Activated CD4-positive, CD25-positive, alpha-beta regulatory T cell (primary cell): ENCODE measurements around the gene DCLRE1B.
A peak's percentile ranks its signal among the peaks of the same experiment; 100 is the strongest.

ENCODE experiments used
- DNase-seq, 4 experiments: peaks; one replicate each; lab custom pipeline; 2025; lab: John Stamatoyannopoulos, UW

Gene DCLRE1B

GRCh38 chr1:113904674-113905434, at the start of gene DCLRE1B, which contains the start of gene AP4B1:
TSS of gene DCLRE1B (plus strand) at chr1:113905326. CDS start at chr1:113905587, 261 bp downstream.
TSS of gene AP4B1 (minus strand) at chr1:113904799. CDS start at chr1:113904717, 82 bp downstream.
- DNase-seq = peak; percentile 84 to 94 (median 92)

GRCh38 chr1:113855630-113856400, 49.3 kb upstream of the DCLRE1B start:
- DNase-seq = no peak

- DNase-seq = no peak
Observed at GRCh38 chr1:113856401-113856790, 48.7 kb upstream of the DCLRE1B start.

DNA sequence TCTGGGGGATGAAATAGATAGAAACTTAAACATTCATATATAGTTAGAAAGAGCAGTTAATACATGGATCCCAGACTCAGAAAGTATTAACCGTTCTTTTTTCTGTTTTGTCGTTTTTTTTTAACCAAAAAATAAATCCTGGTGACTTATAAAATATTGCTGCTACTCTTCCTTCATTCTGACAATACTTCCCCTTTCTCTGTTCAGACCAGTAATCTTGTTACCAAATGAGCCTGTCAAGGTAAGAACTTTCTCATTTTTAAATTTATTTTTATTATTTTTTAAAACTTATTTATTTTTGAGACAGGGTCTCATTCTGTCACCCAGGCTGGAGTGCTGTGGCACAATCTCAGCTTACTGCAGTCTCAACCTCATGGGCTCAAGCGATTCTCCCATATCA, 47.4 kb upstream of the DCLRE1B start:
- DNase-seq = no peak

GRCh38 chr1:113858418-113858817, 46.7 kb upstream of the DCLRE1B start:
- DNase-seq = no peak

- DNase-seq = no peak
Observed at GRCh38 chr1:113858982-113859381, 46.1 kb upstream of the DCLRE1B start.

DNA sequence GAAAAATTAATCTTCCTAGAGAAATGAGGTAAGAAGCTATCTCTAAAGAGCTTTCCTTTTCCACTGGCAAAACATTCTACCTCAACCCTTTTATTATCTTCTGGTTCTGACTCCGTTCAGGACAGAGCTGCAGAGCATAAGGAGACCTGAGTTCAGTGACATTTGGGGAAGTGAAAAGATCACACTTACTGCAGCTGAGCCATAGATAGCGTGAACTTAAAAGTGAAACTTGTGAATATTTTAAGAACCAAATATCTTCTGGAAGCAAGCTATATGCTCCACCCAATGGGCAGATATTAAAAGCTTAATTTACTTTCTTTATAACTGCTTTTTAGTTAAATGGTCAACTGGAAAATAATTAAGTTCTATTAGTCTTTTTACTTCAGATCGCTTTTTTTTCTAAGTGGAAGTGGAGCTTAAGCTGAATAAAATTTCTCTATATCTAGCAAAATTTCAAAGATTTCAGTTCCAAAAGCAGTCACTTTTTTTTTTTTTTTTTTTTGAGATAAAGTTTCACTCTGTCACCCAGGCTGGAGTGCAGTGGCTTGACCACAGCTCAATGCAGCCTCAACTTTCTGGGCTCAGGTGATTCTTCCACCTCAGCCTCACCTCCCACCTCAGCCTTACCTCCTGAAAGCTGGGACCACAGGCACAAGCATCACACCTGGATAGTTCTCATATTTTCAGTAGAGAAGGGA, 45.5 kb upstream of the DCLRE1B start:
- no peak for DNase-seq

DNA sequence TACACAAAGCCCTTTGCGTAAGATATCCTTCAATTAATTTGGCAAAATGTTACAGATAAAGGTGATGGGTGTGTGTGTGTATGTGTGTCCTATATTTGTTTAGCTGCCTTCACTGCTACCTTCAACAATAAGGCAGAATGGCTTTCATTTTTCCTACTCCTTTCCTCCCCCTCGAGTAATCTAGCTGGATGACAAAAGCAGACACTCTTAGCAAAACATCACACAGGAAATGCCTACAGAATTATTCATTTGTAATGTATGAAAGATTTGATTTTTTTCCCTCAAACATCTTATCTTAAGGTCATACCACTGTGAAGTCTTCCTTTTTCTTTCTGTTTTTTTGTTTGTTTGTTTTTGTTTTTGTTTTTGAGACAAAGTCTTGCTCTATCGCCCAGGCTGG, 44.2 kb upstream of the DCLRE1B start:
- DNase-seq = no peak

DNA sequence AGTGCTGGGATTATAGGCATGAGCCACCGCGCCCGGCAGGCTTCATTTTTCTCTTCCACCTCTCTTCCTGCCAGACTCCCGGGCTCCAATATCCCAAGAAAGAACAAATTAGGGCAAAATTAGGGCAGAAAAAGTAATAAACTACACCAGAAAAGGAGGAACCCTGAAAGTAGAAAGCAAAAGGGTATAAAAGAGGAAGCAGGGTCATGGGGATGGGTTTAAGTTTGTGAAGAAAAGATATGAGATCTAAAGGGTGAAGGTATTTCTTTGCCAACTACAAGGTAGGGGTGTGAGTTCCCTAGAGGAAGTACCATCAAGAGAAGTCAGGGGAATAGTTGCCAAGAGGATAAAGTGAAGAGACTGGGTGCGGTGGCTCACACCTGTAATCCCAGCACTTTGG, 43.5 kb upstream of the DCLRE1B start:
- no peak for DNase-seq

GRCh38 chr1:113868387-113869083, 36.6 kb upstream of the DCLRE1B start:
- no peak for DNase-seq

DNA sequence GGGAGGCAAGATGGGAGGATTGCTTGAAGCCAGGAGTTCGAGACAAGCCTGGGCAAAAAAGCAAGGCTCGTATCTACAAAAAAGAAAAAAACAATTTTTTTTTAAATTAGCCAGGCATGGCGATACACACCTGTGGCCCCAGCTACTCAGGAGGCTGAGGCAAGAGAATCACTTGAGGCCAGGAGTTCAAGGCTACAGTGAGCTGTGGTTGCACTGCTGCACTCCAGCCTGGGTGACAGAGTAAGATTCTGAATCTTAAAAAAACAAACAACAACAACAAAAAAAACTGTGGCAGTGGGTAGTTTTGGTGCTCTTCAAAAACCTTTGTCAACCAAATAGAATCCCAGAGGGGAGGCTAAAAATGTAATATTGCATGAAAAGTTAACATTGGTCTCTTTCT, 34.3 kb upstream of the DCLRE1B start:
- DNase-seq = no peak

GRCh38 chr1:113871597-113872113, 33.5 kb upstream of the DCLRE1B start, which contains the start of gene PTPN22:
TSS of gene PTPN22 (minus strand) at chr1:113871712.
- peak; percentile 19 to 61 (median 57) for DNase-seq

DNA sequence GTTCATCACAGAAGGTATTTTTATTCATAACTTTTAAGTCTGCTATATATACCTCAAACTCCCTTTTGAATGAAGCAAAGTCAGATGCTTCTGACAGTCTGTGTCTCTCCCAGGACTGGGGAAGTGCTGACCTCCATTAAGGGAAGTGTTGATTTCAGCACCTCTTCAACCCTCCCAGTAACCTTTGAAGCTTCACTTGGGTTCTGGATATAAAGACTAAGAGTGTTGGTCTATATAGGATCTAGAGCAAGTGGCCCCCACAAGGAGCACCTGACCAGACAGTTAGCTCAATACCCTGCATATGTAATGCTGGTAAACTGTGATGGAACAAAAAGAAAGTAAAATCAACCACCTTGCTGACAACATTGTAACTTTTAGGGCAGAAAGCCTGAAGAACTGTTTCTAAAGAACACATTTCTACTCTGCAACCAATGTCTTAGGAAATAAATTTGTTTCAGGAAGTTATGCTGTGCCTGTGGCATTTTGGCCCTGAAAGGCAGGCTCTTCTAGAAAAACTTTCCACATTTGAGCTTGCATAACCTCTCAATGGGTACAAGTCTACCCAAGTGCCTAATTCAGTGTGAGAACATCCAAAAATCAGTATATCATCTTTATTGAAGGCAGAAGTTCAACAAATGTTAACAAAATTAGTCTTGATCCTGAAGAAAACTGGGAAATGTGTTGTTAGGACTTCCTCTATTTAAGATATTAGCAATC, 32.7 kb upstream of the DCLRE1B start:
- no peak for DNase-seq

GRCh38 chr1:113874012-113874879, 30.9 kb upstream of the DCLRE1B start:
- DNase-seq = no peak

GRCh38 chr1:113875714-113876113, 29.4 kb upstream of the DCLRE1B start:
- no peak for DNase-seq

DNA sequence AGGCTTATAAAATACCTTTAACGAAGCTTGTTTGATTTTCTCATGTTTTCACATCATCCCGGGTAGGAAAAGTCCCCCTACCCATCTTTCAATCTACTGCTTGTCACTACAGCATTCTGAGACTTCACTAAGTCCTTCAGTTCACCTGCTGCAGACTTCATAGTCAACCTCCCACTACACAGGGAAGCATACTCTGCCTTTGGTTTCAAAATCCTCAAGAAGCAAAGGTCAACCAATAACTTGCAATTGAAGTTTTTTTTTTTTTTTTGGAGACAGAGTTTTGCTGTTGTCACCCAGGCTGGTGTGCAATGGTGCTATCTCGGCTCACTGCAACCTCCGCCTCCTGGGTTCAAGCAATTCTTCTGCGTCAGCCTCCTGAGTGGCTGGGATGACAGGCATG, 28.9 kb upstream of the DCLRE1B start:
- no peak for DNase-seq

DNA sequence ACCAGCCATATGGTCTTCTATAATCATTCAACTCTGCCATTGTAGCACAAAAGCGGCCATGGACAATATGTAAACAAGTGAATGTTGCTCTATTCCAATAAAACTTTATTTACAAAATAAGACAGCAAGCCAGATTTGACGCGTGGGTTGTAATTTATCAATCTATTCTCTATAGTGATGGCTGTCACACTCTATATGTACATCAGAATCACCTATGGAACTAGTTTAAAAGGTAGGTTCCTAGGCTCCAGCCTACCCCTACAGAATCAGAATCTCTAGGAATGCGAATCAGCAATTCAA, 25.4 kb upstream of the DCLRE1B start:
- DNase-seq = no peak

GRCh38 chr1:113881661-113882060, 23.5 kb upstream of the DCLRE1B start:
- no peak for DNase-seq

DNA sequence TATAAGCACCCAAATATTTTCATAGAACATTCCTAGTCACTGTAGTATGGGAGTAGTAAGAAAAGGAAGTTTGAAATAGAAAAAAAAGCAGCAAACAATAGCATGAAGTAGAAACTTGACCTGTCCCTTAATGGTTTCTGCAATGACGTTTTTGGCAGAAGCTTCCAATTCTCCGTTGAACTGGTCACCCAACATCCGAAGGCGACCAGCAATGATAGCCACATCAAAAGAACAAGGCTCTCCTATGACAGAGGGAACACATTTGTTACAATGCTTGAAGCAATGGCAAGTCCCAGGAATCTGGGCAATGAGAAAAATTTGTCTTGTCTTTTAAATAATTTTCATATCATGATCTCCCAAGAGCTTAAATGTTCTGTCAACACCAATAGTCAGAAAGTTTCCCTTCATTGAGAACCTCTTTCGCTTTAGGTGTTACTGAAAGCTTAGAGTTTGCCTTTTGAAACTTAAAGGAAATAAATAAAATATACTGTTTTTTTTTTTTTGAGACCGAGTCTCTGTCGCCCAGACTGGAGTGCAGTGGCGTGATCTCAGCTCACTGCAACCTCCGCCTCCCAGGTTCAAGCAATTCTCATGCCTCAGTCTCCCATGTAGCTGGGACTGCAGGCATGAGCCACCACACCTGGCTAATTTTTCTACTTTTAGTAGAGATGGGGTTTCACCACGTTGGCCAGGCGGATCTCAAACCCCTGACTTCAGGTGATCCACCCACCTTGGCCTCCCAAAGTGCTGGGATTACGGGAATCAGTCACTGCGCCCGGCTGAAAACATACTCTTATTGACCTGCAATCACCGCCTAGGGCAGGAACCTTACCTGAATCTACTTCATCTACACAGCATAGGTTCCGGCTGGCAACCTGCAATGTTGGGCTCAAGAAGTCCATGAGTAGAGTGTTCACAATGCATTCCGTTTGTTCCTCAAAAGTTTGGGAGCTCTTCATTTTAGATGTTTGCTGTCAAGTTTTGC, 18.4 kb upstream of the DCLRE1B start:
- no peak for DNase-seq
